ENCODE data around the gene CELA2B.

DNA sequence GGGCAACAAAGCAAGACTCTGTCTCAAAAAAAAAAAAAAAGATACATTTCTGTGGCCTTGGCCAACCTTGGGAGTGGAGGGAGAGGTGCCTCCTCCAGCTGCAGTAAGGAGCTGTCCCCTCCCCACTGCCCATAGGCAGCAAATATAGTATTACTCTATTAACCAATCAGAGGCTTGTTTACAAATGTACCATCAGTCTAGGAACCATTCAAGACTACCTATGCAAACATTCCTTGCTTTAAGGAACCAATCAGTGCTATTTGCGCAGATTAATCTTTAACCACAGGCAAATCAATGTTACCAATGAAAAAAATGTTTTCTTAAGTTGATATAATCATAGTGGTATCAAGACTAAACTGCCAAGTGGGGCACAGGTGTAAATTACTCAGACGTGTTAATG, 18.3 kb upstream of the CELA2B start:
- TF ChIP-seq TBL1XR1 (IDR thresholded peaks at IDR 0.05; ENCODE audit: low read depth, low read length) (no peak), CEBPB (IDR thresholded peaks at IDR 0.05; ENCODE audit: borderline replicate concordance in 1 of 2, low read depth in 2 of 2, low read length in 2 of 2) (no peak), SMC3 (IDR thresholded peaks at IDR 0.05; ENCODE audit: borderline replicate concordance, low read length) (no peak), RAD21 (IDR thresholded peaks at IDR 0.05; ENCODE audit: insufficient read depth, low read depth, low read length) (no peak), EZH2 (IDR thresholded peaks at IDR 0.05; ENCODE audit: borderline replicate concordance, control insufficient read depth, low read depth, low read length) (no peak), BHLHE40 (IDR thresholded peaks at IDR 0.05; ENCODE audit: borderline replicate concordance in 1 of 2, low read depth in 2 of 2, low read length in 1 of 2) (no peak), PAX8 (IDR thresholded peaks at IDR 0.05) (no peak), NR2F1 (conservative IDR thresholded peaks at IDR 0.05) (no peak), POLR2A (IDR thresholded peaks at IDR 0.05; ENCODE audit: low read depth, low read length) (no peak)
- TF ChIP-seq, protein P1, sequence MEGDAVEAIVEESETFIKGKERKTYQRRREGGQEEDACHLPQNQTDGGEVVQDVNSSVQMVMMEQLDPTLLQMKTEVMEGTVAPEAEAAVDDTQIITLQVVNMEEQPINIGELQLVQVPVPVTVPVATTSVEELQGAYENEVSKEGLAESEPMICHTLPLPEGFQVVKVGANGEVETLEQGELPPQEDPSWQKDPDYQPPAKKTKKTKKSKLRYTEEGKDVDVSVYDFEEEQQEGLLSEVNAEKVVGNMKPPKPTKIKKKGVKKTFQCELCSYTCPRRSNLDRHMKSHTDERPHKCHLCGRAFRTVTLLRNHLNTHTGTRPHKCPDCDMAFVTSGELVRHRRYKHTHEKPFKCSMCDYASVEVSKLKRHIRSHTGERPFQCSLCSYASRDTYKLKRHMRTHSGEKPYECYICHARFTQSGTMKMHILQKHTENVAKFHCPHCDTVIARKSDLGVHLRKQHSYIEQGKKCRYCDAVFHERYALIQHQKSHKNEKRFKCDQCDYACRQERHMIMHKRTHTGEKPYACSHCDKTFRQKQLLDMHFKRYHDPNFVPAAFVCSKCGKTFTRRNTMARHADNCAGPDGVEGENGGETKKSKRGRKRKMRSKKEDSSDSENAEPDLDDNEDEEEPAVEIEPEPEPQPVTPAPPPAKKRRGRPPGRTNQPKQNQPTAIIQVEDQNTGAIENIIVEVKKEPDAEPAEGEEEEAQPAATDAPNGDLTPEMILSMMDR (IDR thresholded peaks at IDR 0.05 in 2 of 3, conservative IDR thresholded peaks at IDR 0.05 in 1 of 3; ENCODE audit: control insufficient read depth in 2 of 3, extremely low read depth in 1 of 3, insufficient read depth in 1 of 3, low read depth in 3 of 3, low read length in 3 of 3) = no peak
- TF ChIP-seq, protein P2, sequence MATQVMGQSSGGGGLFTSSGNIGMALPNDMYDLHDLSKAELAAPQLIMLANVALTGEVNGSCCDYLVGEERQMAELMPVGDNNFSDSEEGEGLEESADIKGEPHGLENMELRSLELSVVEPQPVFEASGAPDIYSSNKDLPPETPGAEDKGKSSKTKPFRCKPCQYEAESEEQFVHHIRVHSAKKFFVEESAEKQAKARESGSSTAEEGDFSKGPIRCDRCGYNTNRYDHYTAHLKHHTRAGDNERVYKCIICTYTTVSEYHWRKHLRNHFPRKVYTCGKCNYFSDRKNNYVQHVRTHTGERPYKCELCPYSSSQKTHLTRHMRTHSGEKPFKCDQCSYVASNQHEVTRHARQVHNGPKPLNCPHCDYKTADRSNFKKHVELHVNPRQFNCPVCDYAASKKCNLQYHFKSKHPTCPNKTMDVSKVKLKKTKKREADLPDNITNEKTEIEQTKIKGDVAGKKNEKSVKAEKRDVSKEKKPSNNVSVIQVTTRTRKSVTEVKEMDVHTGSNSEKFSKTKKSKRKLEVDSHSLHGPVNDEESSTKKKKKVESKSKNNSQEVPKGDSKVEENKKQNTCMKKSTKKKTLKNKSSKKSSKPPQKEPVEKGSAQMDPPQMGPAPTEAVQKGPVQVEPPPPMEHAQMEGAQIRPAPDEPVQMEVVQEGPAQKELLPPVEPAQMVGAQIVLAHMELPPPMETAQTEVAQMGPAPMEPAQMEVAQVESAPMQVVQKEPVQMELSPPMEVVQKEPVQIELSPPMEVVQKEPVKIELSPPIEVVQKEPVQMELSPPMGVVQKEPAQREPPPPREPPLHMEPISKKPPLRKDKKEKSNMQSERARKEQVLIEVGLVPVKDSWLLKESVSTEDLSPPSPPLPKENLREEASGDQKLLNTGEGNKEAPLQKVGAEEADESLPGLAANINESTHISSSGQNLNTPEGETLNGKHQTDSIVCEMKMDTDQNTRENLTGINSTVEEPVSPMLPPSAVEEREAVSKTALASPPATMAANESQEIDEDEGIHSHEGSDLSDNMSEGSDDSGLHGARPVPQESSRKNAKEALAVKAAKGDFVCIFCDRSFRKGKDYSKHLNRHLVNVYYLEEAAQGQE (IDR thresholded peaks at IDR 0.05; ENCODE audit: low read depth, low read length) = no peak
- TF ChIP-seq, protein P3, sequence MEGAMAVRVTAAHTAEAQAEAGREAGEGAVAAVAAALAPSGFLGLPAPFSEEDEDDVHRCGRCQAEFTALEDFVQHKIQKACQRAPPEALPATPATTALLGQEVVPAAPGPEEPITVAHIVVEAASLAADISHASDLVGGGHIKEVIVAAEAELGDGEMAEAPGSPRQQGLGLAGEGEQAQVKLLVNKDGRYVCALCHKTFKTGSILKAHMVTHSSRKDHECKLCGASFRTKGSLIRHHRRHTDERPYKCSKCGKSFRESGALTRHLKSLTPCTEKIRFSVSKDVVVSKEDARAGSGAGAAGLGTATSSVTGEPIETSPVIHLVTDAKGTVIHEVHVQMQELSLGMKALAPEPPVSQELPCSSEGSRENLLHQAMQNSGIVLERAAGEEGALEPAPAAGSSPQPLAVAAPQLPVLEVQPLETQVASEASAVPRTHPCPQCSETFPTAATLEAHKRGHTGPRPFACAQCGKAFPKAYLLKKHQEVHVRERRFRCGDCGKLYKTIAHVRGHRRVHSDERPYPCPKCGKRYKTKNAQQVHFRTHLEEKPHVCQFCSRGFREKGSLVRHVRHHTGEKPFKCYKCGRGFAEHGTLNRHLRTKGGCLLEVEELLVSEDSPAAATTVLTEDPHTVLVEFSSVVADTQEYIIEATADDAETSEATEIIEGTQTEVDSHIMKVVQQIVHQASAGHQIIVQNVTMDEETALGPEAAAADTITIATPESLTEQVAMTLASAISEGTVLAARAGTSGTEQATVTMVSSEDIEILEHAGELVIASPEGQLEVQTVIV (IDR thresholded peaks at IDR 0.05; ENCODE audit: borderline replicate concordance, partially characterized antibody) = no peak
- TF ChIP-seq, protein P4, sequence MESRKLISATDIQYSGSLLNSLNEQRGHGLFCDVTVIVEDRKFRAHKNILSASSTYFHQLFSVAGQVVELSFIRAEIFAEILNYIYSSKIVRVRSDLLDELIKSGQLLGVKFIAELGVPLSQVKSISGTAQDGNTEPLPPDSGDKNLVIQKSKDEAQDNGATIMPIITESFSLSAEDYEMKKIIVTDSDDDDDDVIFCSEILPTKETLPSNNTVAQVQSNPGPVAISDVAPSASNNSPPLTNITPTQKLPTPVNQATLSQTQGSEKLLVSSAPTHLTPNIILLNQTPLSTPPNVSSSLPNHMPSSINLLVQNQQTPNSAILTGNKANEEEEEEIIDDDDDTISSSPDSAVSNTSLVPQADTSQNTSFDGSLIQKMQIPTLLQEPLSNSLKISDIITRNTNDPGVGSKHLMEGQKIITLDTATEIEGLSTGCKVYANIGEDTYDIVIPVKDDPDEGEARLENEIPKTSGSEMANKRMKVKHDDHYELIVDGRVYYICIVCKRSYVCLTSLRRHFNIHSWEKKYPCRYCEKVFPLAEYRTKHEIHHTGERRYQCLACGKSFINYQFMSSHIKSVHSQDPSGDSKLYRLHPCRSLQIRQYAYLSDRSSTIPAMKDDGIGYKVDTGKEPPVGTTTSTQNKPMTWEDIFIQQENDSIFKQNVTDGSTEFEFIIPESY (IDR thresholded peaks at IDR 0.05) = no peak

Data from GM12878 (cell line).